Fibroblast of the aortic adventitia (primary cell): ENCODE data around the gene PDE1A. TPM values are rescaled to one million over a fixed set of nuclear protein-coding genes. Genes with fewer than 3 reads are reported as not detected.
A peak's percentile ranks its signal among the peaks of the same experiment; 100 is the strongest.

Experiments
- DNase-seq: peaks from one replicate; pipeline ENCODE4 v3.0.0-alpha.2; 2010; ENCODE audit warnings: low read depth
- H3K4me3 ChIP-seq: 2 replicates; pipeline ENCODE4 v1.5.1; 2011; ENCODE audit warnings: low read depth, mild to moderate bottlenecking, control low read depth, low read length, moderate library complexity
- total RNA-seq: library from RNA; depleted of rRNA; stranded (reverse); fragments of >200 nt; gene quantifications from 2 replicates; pipeline ENCODE4 v1.2.3, GENCODE V29; 2012; ENCODE audit warnings: low replicate concordance
- TF ChIP-seq, protein P1 (sequence below): IDR thresholded peaks from 2 replicates; pipeline ENCODE4 v1.5.1; 2011; ENCODE audit warnings: mild to moderate bottlenecking, low read length, control low read depth, inconsistent platforms; ENCODE audit not compliant: insufficient read depth

PDE1A gene
- total RNA-seq, 1 donor: 18.7 TPM

DNA sequence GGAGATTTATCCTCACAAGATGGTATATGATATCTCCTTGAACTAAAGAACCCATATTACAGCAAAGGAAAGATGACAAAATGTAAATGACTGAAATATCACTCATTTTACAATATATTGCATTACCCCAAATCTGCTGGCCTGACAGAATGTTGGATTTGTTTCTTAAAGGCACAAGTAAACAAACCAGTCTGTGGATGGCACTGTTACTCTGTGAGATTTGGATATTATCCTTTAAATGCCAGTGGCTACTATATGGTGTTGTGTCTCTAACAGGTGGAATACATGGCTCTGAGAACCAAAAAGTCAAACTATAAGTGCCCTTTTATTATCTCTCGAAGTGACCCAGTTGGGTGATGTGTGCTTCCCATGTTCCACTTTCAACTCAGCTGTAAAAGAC is 125.7 kb downstream of the PDE1A start:
- H3K4me3 ChIP-seq: no peak overlapping the region
- TF ChIP-seq, protein P1, sequence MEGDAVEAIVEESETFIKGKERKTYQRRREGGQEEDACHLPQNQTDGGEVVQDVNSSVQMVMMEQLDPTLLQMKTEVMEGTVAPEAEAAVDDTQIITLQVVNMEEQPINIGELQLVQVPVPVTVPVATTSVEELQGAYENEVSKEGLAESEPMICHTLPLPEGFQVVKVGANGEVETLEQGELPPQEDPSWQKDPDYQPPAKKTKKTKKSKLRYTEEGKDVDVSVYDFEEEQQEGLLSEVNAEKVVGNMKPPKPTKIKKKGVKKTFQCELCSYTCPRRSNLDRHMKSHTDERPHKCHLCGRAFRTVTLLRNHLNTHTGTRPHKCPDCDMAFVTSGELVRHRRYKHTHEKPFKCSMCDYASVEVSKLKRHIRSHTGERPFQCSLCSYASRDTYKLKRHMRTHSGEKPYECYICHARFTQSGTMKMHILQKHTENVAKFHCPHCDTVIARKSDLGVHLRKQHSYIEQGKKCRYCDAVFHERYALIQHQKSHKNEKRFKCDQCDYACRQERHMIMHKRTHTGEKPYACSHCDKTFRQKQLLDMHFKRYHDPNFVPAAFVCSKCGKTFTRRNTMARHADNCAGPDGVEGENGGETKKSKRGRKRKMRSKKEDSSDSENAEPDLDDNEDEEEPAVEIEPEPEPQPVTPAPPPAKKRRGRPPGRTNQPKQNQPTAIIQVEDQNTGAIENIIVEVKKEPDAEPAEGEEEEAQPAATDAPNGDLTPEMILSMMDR: no peak
- peak; percentile 27 for DNase-seq

DNA sequence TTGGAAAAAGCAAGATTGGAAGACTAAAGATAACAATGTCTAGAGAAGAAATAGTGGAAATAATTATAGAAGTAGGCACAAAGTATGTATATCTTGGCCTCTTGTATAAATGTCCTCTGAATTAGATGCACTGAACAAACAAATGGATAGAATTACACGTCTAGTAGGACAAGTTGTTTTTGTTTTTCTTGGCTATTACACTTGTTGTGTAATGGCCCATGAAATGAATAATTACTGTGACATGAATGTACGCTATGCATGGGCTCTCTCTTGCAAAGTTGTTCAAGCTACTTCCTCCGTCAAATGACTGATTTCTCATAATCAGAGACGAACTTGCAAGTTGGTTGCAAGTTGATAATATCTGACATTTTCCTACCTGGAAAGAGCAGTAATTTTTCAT is 126.2 kb downstream of the PDE1A start:
- TF ChIP-seq, protein P1: no peak
- H3K4me3 ChIP-seq: no peak overlapping the region
- no peak for DNase-seq

DNA sequence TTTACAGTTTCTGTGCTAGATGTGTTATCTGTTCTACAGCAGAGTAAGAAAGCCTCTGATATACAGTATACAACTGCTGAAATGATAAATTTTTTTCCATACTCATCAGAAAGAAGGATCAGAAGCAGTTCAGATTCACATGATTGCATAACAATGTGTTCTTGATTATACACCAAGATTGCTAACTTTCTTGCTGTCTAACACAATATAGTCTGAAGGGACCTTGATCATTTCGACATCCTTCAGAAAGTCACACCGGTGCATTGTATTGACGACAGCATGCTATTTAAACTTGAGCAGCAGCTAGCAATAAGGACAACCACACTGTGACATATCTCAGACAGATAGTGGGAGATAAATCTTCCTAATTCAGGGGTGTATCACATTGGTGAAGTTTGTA is 127.2 kb downstream of the PDE1A start:
- TF ChIP-seq, protein P1: no peak
- DNase-seq: no peak
- H3K4me3 ChIP-seq: no peak overlapping the region

DNA sequence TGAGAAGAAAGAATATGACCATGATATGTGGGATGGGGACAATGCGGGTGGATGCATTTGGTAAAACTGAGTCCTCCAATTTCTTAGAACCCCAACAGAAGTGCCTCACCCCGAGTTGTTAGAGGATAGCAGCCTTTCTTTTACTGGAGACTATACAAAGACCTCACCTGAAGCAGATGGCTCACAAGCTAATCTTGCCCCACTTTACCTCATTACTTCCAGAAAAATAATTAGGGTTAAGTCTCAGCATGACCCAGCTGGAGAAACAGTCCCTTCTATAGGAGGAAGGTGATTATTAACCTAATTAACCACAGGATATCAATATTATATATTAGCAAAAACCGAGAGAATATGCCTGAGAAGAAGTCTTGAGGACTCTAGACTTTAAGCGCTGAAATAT is 128.4 kb downstream of the PDE1A start:
- no peak overlapping the region for H3K4me3 ChIP-seq
- TF ChIP-seq, protein P1: no peak
- no peak for DNase-seq

DNA sequence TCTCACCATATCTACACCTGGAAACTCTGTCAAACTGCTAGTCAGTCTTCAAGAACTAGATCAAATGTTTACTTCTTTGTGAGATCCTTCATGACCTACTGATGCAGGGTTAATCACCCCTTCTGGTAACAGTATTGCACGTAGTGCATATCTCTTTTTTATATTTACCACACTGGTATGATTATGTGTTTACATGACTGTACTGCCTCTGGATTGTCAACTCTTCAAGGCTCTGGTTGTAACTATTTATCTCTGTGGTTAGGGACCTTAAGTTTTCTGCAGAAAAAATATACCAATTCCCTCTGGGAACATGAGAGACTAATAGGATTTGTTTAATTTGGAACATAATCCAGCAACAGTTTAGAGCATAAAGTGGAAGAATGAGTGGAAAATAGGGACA is 135.5 kb downstream of the PDE1A start:
- TF ChIP-seq, protein P1: no peak
- DNase-seq: no peak
- no peak overlapping the region for H3K4me3 ChIP-seq

DNA sequence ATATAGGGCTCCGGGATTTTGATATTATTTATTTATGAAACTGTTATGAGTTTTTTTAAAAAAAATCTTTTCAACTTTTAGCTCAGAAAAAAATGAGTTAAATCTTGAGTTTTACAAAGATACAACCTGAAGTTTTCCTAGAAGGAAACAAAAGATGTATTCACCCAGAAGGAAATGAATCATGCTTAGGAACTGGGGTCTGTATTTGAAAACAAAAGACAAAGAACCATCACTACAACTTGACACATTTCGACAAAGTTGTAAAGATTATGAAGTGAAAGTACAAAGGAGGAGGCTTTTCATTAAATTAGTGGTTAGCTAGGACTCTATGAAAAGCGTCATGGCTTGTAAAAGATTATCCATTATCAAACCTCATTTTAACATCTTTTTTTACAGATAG is 143.3 kb downstream of the PDE1A start:
- TF ChIP-seq, protein P1: no peak
- DNase-seq: no peak
- H3K4me3 ChIP-seq: no peak overlapping the region

DNA sequence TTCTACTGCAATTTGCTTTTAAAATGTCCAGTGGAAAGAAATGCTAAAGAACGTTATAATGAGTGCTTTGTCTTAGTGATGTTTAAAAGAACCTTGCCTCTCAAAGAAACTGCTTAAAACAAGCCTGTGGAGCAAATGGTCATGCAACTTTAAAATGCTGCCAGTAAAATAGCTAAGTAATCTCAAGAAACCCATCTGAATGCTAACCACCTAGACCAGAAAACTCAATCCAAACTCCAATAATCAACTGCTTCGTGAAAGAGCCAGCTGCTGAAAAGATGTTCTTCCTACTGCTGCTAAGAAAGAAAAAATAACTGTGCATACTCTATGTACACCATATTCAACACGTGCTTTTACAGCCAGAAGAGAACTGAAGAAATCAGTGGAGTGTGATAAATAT is 145.6 kb downstream of the PDE1A start:
- TF ChIP-seq, protein P1: no peak
- no peak for DNase-seq
- H3K4me3 ChIP-seq: no peak overlapping the region
